GM23248 (cell line): ENCODE measurements around the gene IGFL4. TPM values are rescaled to one million over a fixed set of nuclear protein-coding genes. Genes with fewer than 3 reads are reported as not detected.

Source experiments
- DNase-seq: peaks from one replicate; pipeline ENCODE4 v3.0.0-alpha.2; 2015
- H2AFZ ChIP-seq: fragments of 200-600 bp; sonication (generic); 2 replicates; pipeline ENCODE4 v1.6.1; 2016; ENCODE audit warnings: antibody characterized with exemption
- H3F3A ChIP-seq: fragments of 200-600 bp; sonication (generic); 2 replicates; pipeline ENCODE4 v1.6.1; 2016; ENCODE audit warnings: mild to moderate bottlenecking, antibody characterized with exemption, mixed run types; ENCODE audit not compliant: insufficient read depth
- H3K27ac ChIP-seq: fragments of 200-600 bp; sonication (generic); 2 replicates; pipeline ENCODE4 v1.5.1; 2016; ENCODE audit warnings: mild to moderate bottlenecking
- H3K27me3 ChIP-seq: fragments of 200-600 bp; sonication (generic); replicated peaks from 2 replicates; pipeline ENCODE4 v1.6.1; 2016; ENCODE audit warnings: mild to moderate bottlenecking; ENCODE audit not compliant: insufficient read depth
- H3K36me3 ChIP-seq: fragments of 200-600 bp; sonication (generic); 2 replicates; pipeline ENCODE4 v1.6.1; 2016; ENCODE audit warnings: low read depth, mild to moderate bottlenecking
- H3K4me1 ChIP-seq: fragments of 200-600 bp; sonication (generic); 2 replicates; pipeline ENCODE4 v1.6.1; 2016; ENCODE audit warnings: mild to moderate bottlenecking; ENCODE audit not compliant: insufficient read depth
- H3K4me2 ChIP-seq: fragments of 200-600 bp; sonication (generic); one replicate; pipeline ENCODE4 v1.6.1; 2016; ENCODE audit warnings: mild to moderate bottlenecking; ENCODE audit not compliant: unreplicated experiment
- H3K4me3 ChIP-seq: fragments of 200-600 bp; sonication (generic); 2 replicates; pipeline ENCODE4 v1.5.1; 2016; ENCODE audit warnings: mild to moderate bottlenecking
- H3K79me2 ChIP-seq: fragments of 200-600 bp; sonication (generic); 2 replicates; pipeline ENCODE4 v1.6.1; 2016; ENCODE audit warnings: mild to moderate bottlenecking; ENCODE audit not compliant: insufficient read depth
- H3K9ac ChIP-seq: fragments of 200-600 bp; sonication (generic); 2 replicates; pipeline ENCODE4 v1.6.1; 2016; ENCODE audit warnings: mild to moderate bottlenecking
- H3K9me2 ChIP-seq: fragments of 200-600 bp; sonication (generic); 2 replicates; pipeline ENCODE4 v1.6.1; 2016; ENCODE audit warnings: mixed run types, mild to moderate bottlenecking, moderate library complexity; ENCODE audit not compliant: insufficient read depth
- H3K9me3 ChIP-seq: fragments of 200-600 bp; sonication (generic); one replicate; pipeline ENCODE4 v1.6.1; 2017; ENCODE audit warnings: low read depth
- H4K20me1 ChIP-seq: fragments of 200-600 bp; sonication (generic); 2 replicates; pipeline ENCODE4 v1.6.0; 2016; ENCODE audit not compliant: insufficient read depth
- EZH2 ChIP-seq: fragments of 200-600 bp; sonication (generic); IDR thresholded peaks from 2 replicates; pipeline ENCODE4 v1.6.1; 2018; ENCODE audit warnings: antibody characterized with exemption, mild to moderate bottlenecking; ENCODE audit not compliant: insufficient read depth, poor library complexity, severe bottlenecking
- EZH2phosphoT487 ChIP-seq: fragments of 200-600 bp; sonication (generic); IDR thresholded peaks from 2 replicates; pipeline ENCODE4 v1.6.1; 2018; ENCODE audit warnings: antibody characterized with exemption, moderate library complexity, mild to moderate bottlenecking, low read depth; ENCODE audit not compliant: insufficient read depth
- WGBS, 2 experiments: methylation state at CpG; one replicate each; pipeline ENCODE4 v1.1.6; 2015 to 2017; ENCODE audit warnings: low lambda C conversion rate in 2 of 2, low coverage in 1 of 2; ENCODE audit errors: missing lambda C conversion rate in 2 of 2; 5-methylcytosine and 5-hydroxymethylcytosine counted together
- in situ Hi-C: fragments of 300-500 bp; cut with MboI; formaldehyde crosslinking; loops from 2 replicates; pipeline ENCODE4 v1.15.0; 2020
- polyA plus RNA-seq: library from polyadenylated mRNA; unstranded; fragments of >200 nt; fragmentation: Nextera tagmentation; extraction: Ambion mirVana; gene quantifications from 2 replicates; pipeline ENCODE4 v1.2.1, GENCODE V29; 2016
- total RNA-seq: library from RNA; depleted of rRNA; stranded (reverse); fragments of >200 nt; shearing (Covaris generic); gene quantifications from 2 replicates; pipeline ENCODE4 v1.2.3, GENCODE V29; 2014

The IGFL4 gene
- total and polyA plus RNA-seq, 2 experiments from 2014 or later: not detected

- 44 to 55% methylated on average over 12 of the region's 12 CpGs for WGBS, 2 experiments
- H3K4me1 ChIP-seq: no peaks in the 10 kb centered on the region
- no peak for DNase-seq
- H3K9me3 ChIP-seq: no peaks in the 10 kb centered on the region
- no peaks in the 10 kb centered on the region for H3F3A ChIP-seq
- H3K79me2 ChIP-seq: no peaks in the 10 kb centered on the region
- no peak overlapping the region for H3K4me3 ChIP-seq
- TF ChIP-seq EZH2 (no peak), EZH2phosphoT487 (no peak)
- no peak overlapping the region for H2AFZ ChIP-seq
- H3K4me2 ChIP-seq: no peak overlapping the region
- in situ Hi-C loops: no loop called here
- H3K9me2 ChIP-seq: no peaks in the 10 kb centered on the region
- H3K27ac ChIP-seq: no peak overlapping the region
- no peaks in the 10 kb centered on the region for H4K20me1 ChIP-seq
- no peaks in the 10 kb centered on the region for H3K36me3 ChIP-seq
- H3K9ac ChIP-seq: no peak overlapping the region
- peaks cover 8% of the 10 kb centered on the region; the same call in 1 of the 2 replicates for H3K27me3 ChIP-seq
Observed at GRCh38 chr19:46022061-46022430, 18.8 kb downstream of the IGFL4 start.

GRCh38 chr19:46021531-46022041 is 19.2 kb downstream of the IGFL4 start:
- no peak overlapping the region for H3K9ac ChIP-seq
- H3K27me3 ChIP-seq: peaks cover 5% of the 10 kb centered on the region; the same call in 1 of the 2 replicates
- no peak overlapping the region for H3K4me2 ChIP-seq
- H3K36me3 ChIP-seq: no peaks in the 10 kb centered on the region
- no peak for DNase-seq
- H3K27ac ChIP-seq: no peak overlapping the region
- in situ Hi-C loops: no loop called here
- no peaks in the 10 kb centered on the region for H3K79me2 ChIP-seq
- no peak overlapping the region for H3K4me3 ChIP-seq
- TF ChIP-seq EZH2phosphoT487 (no peak), EZH2 (no peak)
- H2AFZ ChIP-seq: no peak overlapping the region
- H3K9me3 ChIP-seq: no peaks in the 10 kb centered on the region
- H3K9me2 ChIP-seq: no peaks in the 10 kb centered on the region
- H4K20me1 ChIP-seq: no peaks in the 10 kb centered on the region
- H3F3A ChIP-seq: no peaks in the 10 kb centered on the region
- H3K4me1 ChIP-seq: no peaks in the 10 kb centered on the region
- 74 to 82% methylated on average over 8 to 11 of the region's 11 CpGs for WGBS, 2 experiments

- 75 to 80% methylated on average over 7 of the region's 7 CpGs for WGBS, 2 experiments
- Histone ChIP-seq H3K9ac (no peak overlapping the region), H3K9me2 (no peaks in the 10 kb centered on the region), H3K4me1 (no peaks in the 10 kb centered on the region), H3K9me3 (no peaks in the 10 kb centered on the region), H2AFZ (no peak overlapping the region), H3K27me3 (peaks cover 6% of the 10 kb centered on the region; the same call in 1 of the 2 replicates), H3K4me2 (no peak overlapping the region), H3K79me2 (no peaks in the 10 kb centered on the region), H3K4me3 (no peak overlapping the region), H3K27ac (no peak overlapping the region), H4K20me1 (no peaks in the 10 kb centered on the region), H3K36me3 (no peaks in the 10 kb centered on the region), H3F3A (no peaks in the 10 kb centered on the region)
- in situ Hi-C loops: no loop called here
- no peak for TF ChIP-seq EZH2
- no peak for TF ChIP-seq EZH2phosphoT487
- no peak for DNase-seq
Observed at GRCh38 chr19:46020819-46021125, 20.0 kb downstream of the IGFL4 start.

GRCh38 chr19:46019270-46019669 is 21.5 kb downstream of the IGFL4 start:
- 93 to 94% methylated on average over 11 to 12 of the region's 13 CpGs for WGBS, 2 experiments
- no peaks in the 10 kb centered on the region for H3K36me3 ChIP-seq
- no peak overlapping the region for H2AFZ ChIP-seq
- H3K27ac ChIP-seq: no peak overlapping the region
- H3K4me1 ChIP-seq: no peaks in the 10 kb centered on the region
- H3K4me2 ChIP-seq: no peak overlapping the region
- H3K9ac ChIP-seq: no peak overlapping the region
- DNase-seq: no peak
- H4K20me1 ChIP-seq: no peaks in the 10 kb centered on the region
- TF ChIP-seq EZH2phosphoT487 (no peak), EZH2 (no peak)
- in situ Hi-C loops: no loop called here
- H3K79me2 ChIP-seq: no peaks in the 10 kb centered on the region
- peaks cover 12% of the 10 kb centered on the region; the same call in 1 of the 2 replicates for H3K27me3 ChIP-seq
- no peaks in the 10 kb centered on the region for H3K9me2 ChIP-seq
- no peaks in the 10 kb centered on the region for H3K9me3 ChIP-seq
- H3F3A ChIP-seq: no peaks in the 10 kb centered on the region
- no peak overlapping the region for H3K4me3 ChIP-seq

GRCh38 chr19:46018729-46019251 is 22.0 kb downstream of the IGFL4 start:
- Histone ChIP-seq H3K27me3 (peaks cover 12% of the 10 kb centered on the region; the same call in 1 of the 2 replicates), H3K9ac (no peak overlapping the region), H3K4me2 (no peak overlapping the region), H2AFZ (no peak overlapping the region), H3K79me2 (no peaks in the 10 kb centered on the region), H3K9me3 (no peaks in the 10 kb centered on the region), H3K27ac (no peak overlapping the region), H3K4me3 (no peak overlapping the region), H3K4me1 (no peaks in the 10 kb centered on the region), H3F3A (no peaks in the 10 kb centered on the region), H3K36me3 (no peaks in the 10 kb centered on the region), H3K9me2 (no peaks in the 10 kb centered on the region), H4K20me1 (no peaks in the 10 kb centered on the region)
- whole genome bisulfite sequencing, 2 experiments: 79 to 94% methylated on average over 9 to 10 of the region's 10 CpGs
- no peak for TF ChIP-seq EZH2phosphoT487
- TF ChIP-seq EZH2: no peak
- in situ Hi-C loops: no loop called here
- DNase-seq: no peak
